Measurements from ENCODE around the gene ZRANB1. TPM values are rescaled to one million over a fixed set of nuclear protein-coding genes. Genes with fewer than 3 reads are reported as not detected.

ZRANB1 gene
- total and polyA plus RNA-seq, 3 donors from 2014 or later, result 37.9 to 46.7 (median 38.7) TPM

GRCh38 chr10:125033146-125033924 is 91.4 kb downstream of the ZRANB1 start:
- Histone ChIP-seq H3K4me1 (peaks cover 46% of the 10 kb centered on the region), H3K36me3 (ENCODE audit: low read depth, missing control alignments) (no peaks in the 10 kb centered on the region), H3K27me3 (no peaks in the 10 kb centered on the region), H3K27ac (no peak overlapping the region), H3K4me3 (no peak overlapping the region), H3K9me3 (no peaks in the 10 kb centered on the region)
- TF ChIP-seq CTCF (IDR thresholded peaks at IDR 0.05), result no peak
- no peak for TF ChIP-seq POLR2A (IDR thresholded peaks at IDR 0.05)
- DNase-seq, result no peak
- WGBS, 2 donors, result 84 to 86% methylated on average over 27 of the region's 27 CpGs
- intact Hi-C loops (cut with DNase I; ENCODE audit: low total_unique reads), result no loop called here

- DNase-seq, result no peak
- WGBS, 2 donors, result 44 to 63% methylated on average over 3 of the region's 3 CpGs
- H3K4me1 ChIP-seq, result peaks cover 59% of the 10 kb centered on the region
- H3K36me3 ChIP-seq (ENCODE audit: low read depth, missing control alignments), result no peaks in the 10 kb centered on the region
- H3K9me3 ChIP-seq, result no peaks in the 10 kb centered on the region
- H3K4me3 ChIP-seq, result no peak overlapping the region
- intact Hi-C loops (cut with DNase I; ENCODE audit: low total_unique reads), result no loop called here
- no peaks in the 10 kb centered on the region for H3K27me3 ChIP-seq
- H3K27ac ChIP-seq, result peak overlapping the region; percentile 57 to 76
- TF ChIP-seq POLR2A (IDR thresholded peaks at IDR 0.05) (no peak), CTCF (IDR thresholded peaks at IDR 0.05) (no peak)
Observed at GRCh38 chr10:125034675-125035074, 92.8 kb downstream of the ZRANB1 start.

- no peak for TF ChIP-seq CTCF (IDR thresholded peaks at IDR 0.05)
- no peak for TF ChIP-seq POLR2A (IDR thresholded peaks at IDR 0.05)
- H3K27me3 ChIP-seq, result no peaks in the 10 kb centered on the region
- H3K27ac ChIP-seq, result peak overlapping the region; percentile 57 to 76
- no peak for DNase-seq
- 59 to 64% methylated on average over 11 of the region's 11 CpGs for WGBS, 2 donors
- no peaks in the 10 kb centered on the region for H3K9me3 ChIP-seq
- H3K4me3 ChIP-seq, result no peak overlapping the region
- peaks cover 64% of the 10 kb centered on the region for H3K4me1 ChIP-seq
- intact Hi-C loops (cut with DNase I; ENCODE audit: low total_unique reads), result no loop called here
- no peaks in the 10 kb centered on the region for H3K36me3 ChIP-seq (ENCODE audit: low read depth, missing control alignments)
Observed at GRCh38 chr10:125035136-125035535, 93.2 kb downstream of the ZRANB1 start.

- H3K4me1 ChIP-seq, result peaks cover 61% of the 10 kb centered on the region
- intact Hi-C loops (cut with DNase I; ENCODE audit: low total_unique reads), result no loop called here
Observed at GRCh38 chr10:125035588-125036295, 93.8 kb downstream of the ZRANB1 start.

More at GRCh38 chr10:125035588-125036295, 93.8 kb downstream of the ZRANB1 start:
- DNase-seq, result peak; percentile 63
- H3K27me3 ChIP-seq, result no peaks in the 10 kb centered on the region
- no peaks in the 10 kb centered on the region for H3K9me3 ChIP-seq
- 60 to 63% methylated on average over 7 of the region's 7 CpGs for WGBS, 2 donors
- no peaks in the 10 kb centered on the region for H3K36me3 ChIP-seq (ENCODE audit: low read depth, missing control alignments)
- no peak for TF ChIP-seq POLR2A (IDR thresholded peaks at IDR 0.05)
- no peak for TF ChIP-seq CTCF (IDR thresholded peaks at IDR 0.05)
- peak overlapping the region; percentile 57 to 76 for H3K27ac ChIP-seq
- H3K4me3 ChIP-seq, result no peak overlapping the region

Measured in testis (tissue), 3 donors.